Measurements from ENCODE around the gene IL33.

IL33 gene

GRCh38 chr9:6305954-6306563 lies 90.5 kb downstream of the IL33 start:
- peak; percentile 14 to 51 for DNase-seq

Measured in NCI-H1930 (cell line).